Hepatocyte (in vitro differentiated cells): ENCODE data around the gene SBNO2. TPM values are rescaled to one million over a fixed set of nuclear protein-coding genes. Genes with fewer than 3 reads are reported as not detected.

ENCODE experiments used
- DNase-seq: peaks from one replicate; pipeline ENCODE4 v3.0.0-alpha.2; 2016; ENCODE audit warnings: low spot score
- H2AFZ ChIP-seq: fragments of 200-600 bp; sonication (generic); 2 replicates; pipeline ENCODE4 v1.6.0; 2016; ENCODE audit warnings: antibody characterized with exemption, mild to moderate bottlenecking
- H3K27ac ChIP-seq: fragments of 200-600 bp; sonication (generic); 2 replicates; pipeline ENCODE4 v1.5.1; 2016; ENCODE audit warnings: mild to moderate bottlenecking
- H3K27me3 ChIP-seq: fragments of 200-600 bp; sonication (generic); 2 replicates; pipeline ENCODE4 v1.6.1; 2016
- H3K36me3 ChIP-seq: fragments of 200-600 bp; sonication (generic); replicated peaks from 2 replicates; pipeline ENCODE4 v1.5.1; 2016; ENCODE audit warnings: low read depth; ENCODE audit not compliant: insufficient read depth
- H3K4me1 ChIP-seq: fragments of 200-600 bp; sonication (generic); 2 replicates; pipeline ENCODE4 v1.5.1; 2016; ENCODE audit warnings: mild to moderate bottlenecking, moderate library complexity; ENCODE audit not compliant: insufficient read depth
- H3K4me2 ChIP-seq: fragments of 200-600 bp; sonication (generic); 2 replicates; pipeline ENCODE4 v1.6.0; 2016
- H3K4me3 ChIP-seq: fragments of 200-600 bp; sonication (generic); 2 replicates; pipeline ENCODE4 v1.5.1; 2016; ENCODE audit warnings: mild to moderate bottlenecking
- H3K79me2 ChIP-seq: fragments of 200-600 bp; sonication (generic); 2 replicates; pipeline ENCODE4 v1.6.0; 2017; ENCODE audit warnings: mild to moderate bottlenecking
- H3K9me2 ChIP-seq: fragments of 200-600 bp; sonication (generic); replicated peaks from 2 replicates; pipeline ENCODE4 v1.6.0; 2017; ENCODE audit warnings: mild to moderate bottlenecking; ENCODE audit not compliant: insufficient read depth
- H3K9me3 ChIP-seq: fragments of 200-600 bp; sonication (generic); 2 replicates; pipeline ENCODE4 v1.5.1; 2016; ENCODE audit warnings: low read depth, mild to moderate bottlenecking
- H4K20me1 ChIP-seq: fragments of 200-600 bp; sonication (generic); 2 replicates; pipeline ENCODE4 v1.6.0; 2016; ENCODE audit warnings: mild to moderate bottlenecking; ENCODE audit not compliant: insufficient read depth, poor library complexity, severe bottlenecking
- CTCF ChIP-seq: fragments of 200-600 bp; sonication (generic); IDR thresholded peaks from 2 replicates; pipeline ENCODE4 v1.5.1; 2016; ENCODE audit warnings: antibody characterized with exemption, mild to moderate bottlenecking; ENCODE audit not compliant: poor library complexity
- EZH2 ChIP-seq: fragments of 200-600 bp; sonication (generic); IDR thresholded peaks from 2 replicates; pipeline ENCODE4 v1.6.1; 2016; ENCODE audit warnings: antibody characterized with exemption, mild to moderate bottlenecking, borderline replicate concordance
- EZH2phosphoT487 ChIP-seq: fragments of 200-600 bp; sonication (generic); IDR thresholded peaks from one replicate; pipeline ENCODE4 v1.6.1; 2018; ENCODE audit warnings: antibody characterized with exemption, mild to moderate bottlenecking, low read depth, moderate library complexity; ENCODE audit not compliant: unreplicated experiment, severe bottlenecking
- WGBS: methylation state at CpG from one replicate; pipeline ENCODE4 v1.1.6; 2016; ENCODE audit warnings: low lambda C conversion rate; ENCODE audit errors: missing lambda C conversion rate; 5-methylcytosine and 5-hydroxymethylcytosine counted together
- polyA plus RNA-seq: library from polyadenylated mRNA; unstranded; fragments of >200 nt; fragmentation: Nextera tagmentation; extraction: Ambion mirVana; gene quantifications from 2 replicates; pipeline ENCODE4 v1.2.1, GENCODE V29; 2016
- total RNA-seq: library from RNA; depleted of rRNA; stranded (reverse); fragments of >200 nt; gene quantifications from 2 replicates; pipeline ENCODE4 v1.2.3, GENCODE V29; 2014

SBNO2 gene
- total and polyA plus RNA-seq, 2 experiments from 2014 or later: 12.7 to 15.6 TPM

GRCh38 chr19:1103708-1104310, 70.3 kb downstream of the SBNO2 start, which contains the start of gene GPX4:
TSS of gene GPX4 (plus strand) at chr19:1103994. CDS start at chr19:1104044, 50 bp downstream.
- Histone ChIP-seq H2AFZ (no peak within 1 kb of the TSS), H3K27ac (peak within 1 kb of the TSS; percentile 99), H3K4me3 (peak within 1 kb of the TSS; percentile 95), H3K4me1 (peaks cover 36% of the 10 kb centered on the region), H3K9me2 (no peaks in the 10 kb centered on the region), H3K4me2 (peak within 1 kb of the TSS; percentile 95), H3K9me3 (no peaks in the 10 kb centered on the region), H3K79me2 (peaks cover 24% of the 10 kb centered on the region), H3K36me3 (no peaks in the 10 kb centered on the region), H3K27me3 (no peaks in the 10 kb centered on the region), H4K20me1 (peaks cover 19% of the 10 kb centered on the region)
- DNase-seq: peak; percentile 100
- WGBS: under 1% methylated on average over 61 of the region's 75 CpGs
- TF ChIP-seq EZH2phosphoT487 (no peak), EZH2 (no peak), CTCF (no peak)

GRCh38 chr19:1103132-1103707, 70.8 kb downstream of the SBNO2 start:
- Histone ChIP-seq H3K4me2 (peak overlapping the region; percentile 70), H3K4me3 (no peak overlapping the region), H3K9me3 (no peaks in the 10 kb centered on the region), H3K9me2 (no peaks in the 10 kb centered on the region), H2AFZ (no peak overlapping the region), H3K79me2 (peaks cover 24% of the 10 kb centered on the region), H3K27ac (peak overlapping the region; percentile 97), H3K27me3 (no peaks in the 10 kb centered on the region), H4K20me1 (peaks cover 19% of the 10 kb centered on the region), H3K36me3 (no peaks in the 10 kb centered on the region), H3K4me1 (peaks cover 41% of the 10 kb centered on the region)
- DNase-seq: no peak
- WGBS: 55% methylated on average over 20 of the region's 20 CpGs
- TF ChIP-seq EZH2phosphoT487 (no peak), CTCF (no peak), EZH2 (no peak)

- no peak overlapping the region for H2AFZ ChIP-seq
- no peak for TF ChIP-seq EZH2
- TF ChIP-seq CTCF: no peak
- TF ChIP-seq EZH2phosphoT487: no peak
- no peaks in the 10 kb centered on the region for H3K36me3 ChIP-seq
- peaks cover 24% of the 10 kb centered on the region for H3K79me2 ChIP-seq
- 65% methylated on average over 17 of the region's 17 CpGs for WGBS
- peak overlapping the region; percentile 70 for H3K4me2 ChIP-seq
- no peaks in the 10 kb centered on the region for H3K27me3 ChIP-seq
- no peaks in the 10 kb centered on the region for H3K9me2 ChIP-seq
- peak; percentile 89 for DNase-seq
- H3K4me3 ChIP-seq: no peak overlapping the region
- H3K9me3 ChIP-seq: no peaks in the 10 kb centered on the region
- H4K20me1 ChIP-seq: peaks cover 19% of the 10 kb centered on the region
- H3K27ac ChIP-seq: peak overlapping the region; percentile 97
- H3K4me1 ChIP-seq: peaks cover 46% of the 10 kb centered on the region
Observed at GRCh38 chr19:1102407-1103131, 71.5 kb downstream of the SBNO2 start.
